DMS53 treated with DMSO at 0.1 percent for 48 hours (cell line): ENCODE measurements around the gene SIGLEC5.

Experiments used
- DNase-seq: peaks from one replicate; lab custom pipeline; 2025; ENCODE audit not compliant: unreplicated experiment; lab: John Stamatoyannopoulos, UW

Gene SIGLEC5

DNA sequence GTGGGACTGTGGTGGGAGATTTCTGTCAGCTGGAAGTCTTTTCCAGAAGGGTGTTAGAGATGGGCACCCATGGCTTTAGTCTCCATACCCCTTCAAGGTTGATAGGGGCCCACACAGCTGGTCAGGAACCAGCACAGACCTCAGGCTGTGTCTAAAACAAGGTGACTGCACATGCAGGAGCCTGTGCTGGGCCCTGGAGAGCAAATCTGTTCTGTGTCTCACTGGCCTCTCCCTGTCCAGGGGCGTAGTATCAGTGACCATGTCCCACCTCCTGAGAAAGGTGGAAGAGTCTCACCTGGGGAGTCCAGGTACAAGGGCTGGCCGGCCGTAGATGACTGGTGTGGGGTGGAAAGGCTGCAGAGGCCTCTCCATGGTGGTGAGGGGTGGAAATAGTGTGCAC lies 39.8 kb downstream of the SIGLEC5 start:
- no peak for DNase-seq

GRCh38 chr19:51589511-51589910 lies 40.7 kb downstream of the SIGLEC5 start:
- no peak for DNase-seq

DNA sequence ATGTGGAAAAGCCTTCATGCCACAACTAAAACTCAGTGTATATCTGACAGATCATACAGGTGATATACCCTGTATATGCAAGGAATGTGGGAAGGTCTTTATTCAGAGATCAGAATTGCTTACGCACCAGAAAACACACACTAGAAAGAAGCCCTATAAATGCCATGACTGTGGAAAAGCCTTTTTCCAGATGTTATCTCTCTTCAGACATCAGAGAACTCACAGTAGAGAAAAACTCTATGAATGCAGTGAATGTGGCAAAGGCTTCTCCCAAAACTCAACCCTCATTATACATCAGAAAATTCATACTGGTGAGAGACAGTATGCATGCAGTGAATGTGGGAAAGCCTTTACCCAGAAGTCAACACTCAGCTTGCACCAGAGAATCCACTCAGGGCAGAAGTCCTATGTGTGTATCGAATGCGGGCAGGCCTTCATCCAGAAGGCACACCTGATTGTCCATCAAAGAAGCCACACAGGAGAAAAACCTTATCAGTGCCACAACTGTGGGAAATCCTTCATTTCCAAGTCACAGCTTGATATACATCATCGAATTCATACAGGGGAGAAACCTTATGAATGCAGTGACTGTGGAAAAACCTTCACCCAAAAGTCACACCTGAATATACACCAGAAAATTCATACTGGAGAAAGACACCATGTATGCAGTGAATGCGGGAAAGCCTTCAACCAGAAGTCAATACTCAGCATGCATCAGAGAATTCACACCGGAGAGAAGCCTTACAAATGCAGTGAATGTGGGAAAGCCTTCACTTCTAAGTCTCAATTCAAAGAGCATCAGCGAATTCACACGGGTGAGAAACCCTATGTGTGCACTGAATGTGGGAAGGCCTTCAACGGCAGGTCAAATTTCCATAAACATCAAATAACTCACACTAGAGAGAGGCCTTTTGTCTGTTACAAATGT lies 42.7 kb downstream of the SIGLEC5 start:
- DNase-seq: no peak

DNA sequence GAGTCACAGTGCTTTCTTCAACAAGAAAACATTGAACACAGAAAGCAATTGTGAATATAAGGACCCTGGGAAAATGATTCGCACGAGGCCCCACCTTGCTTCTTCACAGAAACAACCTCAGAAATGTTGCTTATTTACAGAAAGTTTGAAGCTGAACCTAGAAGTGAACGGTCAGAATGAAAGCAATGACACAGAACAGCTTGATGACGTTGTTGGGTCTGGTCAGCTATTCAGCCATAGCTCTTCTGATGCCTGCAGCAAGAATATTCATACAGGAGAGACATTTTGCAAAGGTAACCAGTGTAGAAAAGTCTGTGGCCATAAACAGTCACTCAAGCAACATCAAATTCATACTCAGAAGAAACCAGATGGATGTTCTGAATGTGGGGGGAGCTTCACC lies 43.4 kb downstream of the SIGLEC5 start:
- DNase-seq: no peak

GRCh38 chr19:51586103-51586728 lies 44.0 kb downstream of the SIGLEC5 start:
- DNase-seq: no peak

DNA sequence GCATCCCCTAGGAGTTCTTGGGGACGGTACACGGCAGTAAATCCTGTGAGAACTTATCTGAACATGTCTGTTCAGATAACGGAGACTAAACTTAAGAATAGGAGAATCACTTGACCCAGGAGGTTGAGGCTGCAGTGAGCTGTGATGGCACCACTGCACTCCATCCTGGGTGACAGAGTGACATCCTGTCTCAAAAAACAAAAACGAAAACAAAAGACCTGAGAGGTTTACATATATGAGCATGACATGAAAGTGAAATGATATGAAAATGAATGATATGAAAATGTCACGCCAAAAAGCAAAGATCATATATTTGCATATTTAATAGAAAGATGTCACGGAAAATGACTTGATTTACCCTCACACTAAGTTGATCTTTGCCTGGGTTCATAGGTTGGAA lies 53.4 kb downstream of the SIGLEC5 start:
- DNase-seq: no peak

GRCh38 chr19:51573331-51573730 lies 56.9 kb downstream of the SIGLEC5 start:
- DNase-seq: no peak

DNA sequence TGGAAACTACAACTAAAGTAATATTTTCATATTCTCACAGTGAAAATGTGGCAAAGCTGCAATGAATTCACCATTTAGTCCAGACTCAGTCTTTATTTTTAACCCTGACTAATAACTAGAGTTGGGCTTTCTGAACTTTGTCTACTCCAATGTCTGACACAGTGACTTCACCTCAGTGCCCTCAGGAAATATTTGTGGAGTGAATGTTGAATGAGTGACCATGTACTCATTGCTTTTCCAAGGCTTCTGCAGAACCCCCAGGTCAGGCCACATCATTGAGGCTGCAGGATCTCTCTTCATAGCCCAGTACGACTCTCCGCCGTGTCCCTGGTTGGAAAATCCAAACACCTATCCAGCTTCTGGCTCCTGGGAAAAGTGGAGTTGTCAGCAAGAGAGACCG lies 57.3 kb downstream of the SIGLEC5 start:
- DNase-seq: no peak

DNA sequence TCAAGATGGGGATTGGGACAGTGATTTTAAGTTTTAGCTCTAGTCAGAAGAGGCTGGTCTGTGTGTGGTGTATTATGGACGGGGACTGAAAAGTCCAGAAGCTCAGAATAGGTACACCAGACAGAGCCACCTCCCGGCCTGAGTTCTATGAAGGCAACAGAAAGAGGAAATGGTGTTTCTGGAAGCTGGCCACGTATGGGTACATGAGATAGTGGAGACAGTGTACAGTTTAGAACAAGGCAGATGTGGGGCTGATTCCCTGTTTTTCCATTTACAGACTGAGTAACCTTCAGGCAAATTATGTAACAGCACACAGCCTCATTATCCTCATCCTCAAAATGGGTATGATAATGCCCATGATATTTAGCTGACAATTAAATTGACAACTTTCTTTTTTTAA lies 57.8 kb downstream of the SIGLEC5 start:
- DNase-seq: no peak

DNA sequence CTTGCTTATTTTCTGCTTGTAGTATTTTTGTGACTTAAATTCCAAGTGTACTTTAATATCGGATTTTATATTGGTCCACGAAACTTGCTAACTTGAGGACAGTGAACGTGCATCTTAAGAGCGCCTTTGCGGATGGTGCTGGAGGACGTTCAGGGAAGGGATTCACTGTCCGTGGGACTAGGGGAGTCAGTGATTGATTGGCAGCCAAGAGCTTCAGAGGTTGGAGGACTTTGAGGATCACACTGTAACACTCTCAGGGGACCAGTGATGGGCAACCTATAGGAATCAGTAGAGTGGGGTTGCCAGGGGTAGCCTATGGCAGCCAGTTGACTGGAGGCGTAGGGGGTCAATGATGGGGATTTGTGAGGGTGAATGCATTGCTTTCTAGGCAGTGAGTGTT lies 58.6 kb downstream of the SIGLEC5 start:
- no peak for DNase-seq

- DNase-seq: no peak
Measured at GRCh38 chr19:51570962-51571575, 59.1 kb downstream of the SIGLEC5 start, which contains the start of gene ZNF175. ZNF175 (plus strand) TSS chr19:51571283; CDS start chr19:51573330, 2,047 bp downstream.

- DNase-seq: no peak
Measured at GRCh38 chr19:51568456-51568855, 61.7 kb downstream of the SIGLEC5 start.

GRCh38 chr19:51567583-51567982 lies 62.6 kb downstream of the SIGLEC5 start:
- no peak for DNase-seq

- no peak for DNase-seq
Measured at GRCh38 chr19:51566489-51567100, 63.6 kb downstream of the SIGLEC5 start.

- DNase-seq: no peak
Measured at GRCh38 chr19:51565583-51565982, 64.6 kb downstream of the SIGLEC5 start.

- no peak for DNase-seq
Measured at GRCh38 chr19:51564791-51565190, 65.4 kb downstream of the SIGLEC5 start.
